DOHH2 (cell line): ENCODE measurements around the gene MACROD2.

Experiments used
- EZH2phosphoT487 ChIP-seq: fragments of 200-600 bp; sonication (generic); IDR thresholded peaks from 2 replicates; pipeline ENCODE4 v1.6.1; 2017; ENCODE audit warnings: borderline replicate concordance, mild to moderate bottlenecking, antibody characterized with exemption, low read length, moderate library complexity, mixed read lengths
- TF ChIP-seq, protein P1 (sequence below): fragments of 200-600 bp; sonication (generic); IDR thresholded peaks from one replicate; pipeline ENCODE4 v1.5.1; 2014; ENCODE audit warnings: antibody characterized with exemption, mild to moderate bottlenecking, low read depth, low read length; ENCODE audit not compliant: poor library complexity, severe bottlenecking

DNA sequence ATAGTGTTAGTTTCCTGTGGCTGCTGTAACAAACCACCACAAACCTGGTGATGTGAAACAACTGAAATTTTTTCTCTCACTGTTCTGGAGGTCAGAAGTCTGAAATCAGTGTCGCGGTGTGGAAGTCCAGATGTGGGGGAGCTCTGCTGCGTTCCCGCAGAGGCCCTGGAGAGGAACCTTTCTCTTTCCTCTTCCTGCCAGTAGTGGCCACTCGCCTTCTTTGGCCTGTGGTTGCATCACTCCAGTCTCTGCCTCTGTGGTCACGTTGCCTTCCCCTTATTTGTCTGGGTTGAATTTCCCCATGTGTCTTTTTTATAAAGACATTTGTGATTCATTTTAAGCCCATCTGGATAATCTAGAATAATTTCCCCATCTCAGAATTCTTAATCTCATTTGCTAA, 637.6 kb downstream of the MACROD2 start:
- TF ChIP-seq, protein P1, sequence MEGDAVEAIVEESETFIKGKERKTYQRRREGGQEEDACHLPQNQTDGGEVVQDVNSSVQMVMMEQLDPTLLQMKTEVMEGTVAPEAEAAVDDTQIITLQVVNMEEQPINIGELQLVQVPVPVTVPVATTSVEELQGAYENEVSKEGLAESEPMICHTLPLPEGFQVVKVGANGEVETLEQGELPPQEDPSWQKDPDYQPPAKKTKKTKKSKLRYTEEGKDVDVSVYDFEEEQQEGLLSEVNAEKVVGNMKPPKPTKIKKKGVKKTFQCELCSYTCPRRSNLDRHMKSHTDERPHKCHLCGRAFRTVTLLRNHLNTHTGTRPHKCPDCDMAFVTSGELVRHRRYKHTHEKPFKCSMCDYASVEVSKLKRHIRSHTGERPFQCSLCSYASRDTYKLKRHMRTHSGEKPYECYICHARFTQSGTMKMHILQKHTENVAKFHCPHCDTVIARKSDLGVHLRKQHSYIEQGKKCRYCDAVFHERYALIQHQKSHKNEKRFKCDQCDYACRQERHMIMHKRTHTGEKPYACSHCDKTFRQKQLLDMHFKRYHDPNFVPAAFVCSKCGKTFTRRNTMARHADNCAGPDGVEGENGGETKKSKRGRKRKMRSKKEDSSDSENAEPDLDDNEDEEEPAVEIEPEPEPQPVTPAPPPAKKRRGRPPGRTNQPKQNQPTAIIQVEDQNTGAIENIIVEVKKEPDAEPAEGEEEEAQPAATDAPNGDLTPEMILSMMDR, result no peak
- TF ChIP-seq EZH2phosphoT487, result no peak
